MM.1S (cell line): Measurements from ENCODE around the gene NFATC1.

Source experiments
- CTCF ChIP-seq: fragments of 300-600 bp; sonication (generic); IDR thresholded peaks from 2 replicates; pipeline ENCODE4 v1.5.1; 2016; ENCODE audit warnings: antibody characterized with exemption, low read length, mixed read lengths
- EZH2 ChIP-seq: fragments of 300-600 bp; sonication (generic); optimal IDR thresholded peaks from 2 replicates; pipeline ENCODE3; 2017; ENCODE audit warnings: low read depth, mild to moderate bottlenecking, antibody characterized with exemption, low read length, mixed read lengths

- TF ChIP-seq CTCF = no peak
- TF ChIP-seq EZH2 = no peak
Measured at GRCh38 chr18:79575891-79576685, 180.4 kb downstream of the NFATC1 start.
